Activated B cell treated with CpG ODN at 0.5 μM for 24 hours (primary cell): Measurements from ENCODE around the gene MSI2. TPM values are rescaled to one million over a fixed set of nuclear protein-coding genes. Genes with fewer than 3 reads are reported as not detected.

Experiments used
- ATAC-seq: fragments of 200-7000 bp; cut with Tn5 transposase; one replicate; pipeline ENCODE4 v1.10.0; 2021; ENCODE audit warnings: low read depth, mild to moderate bottlenecking, moderate library complexity
- CTCF ChIA-PET: fragments of 350-600 bp; sonication (Branson Sonifier 250); formaldehyde crosslinking; loops from one replicate; lab custom pipeline; 2021; ENCODE audit warnings: antibody characterized with exemption; lab: Charles Lee
- POLR2A ChIA-PET: fragments of 350-600 bp; sonication (Branson Sonifier 250); formaldehyde crosslinking; loops from one replicate; lab custom pipeline; 2021; ENCODE audit warnings: antibody characterized with exemption; lab: Charles Lee
- DNase-seq: peaks from one replicate; pipeline ENCODE4 v3.0.0; 2022
- H3K27ac Mint-ChIP-seq: one replicate; pipeline ENCODE4 v1.8.0; 2020; ENCODE audit warnings: mixed read lengths
- H3K27me3 Mint-ChIP-seq: one replicate; pipeline ENCODE4 v1.8.0; 2021; ENCODE audit warnings: mixed read lengths
- H3K36me3 Mint-ChIP-seq: one replicate; pipeline ENCODE4 v1.8.0; 2021; ENCODE audit warnings: low read depth, mixed read lengths
- H3K4me1 Mint-ChIP-seq: one replicate; pipeline ENCODE4 v1.8.0; 2021; ENCODE audit warnings: mixed read lengths
- H3K4me3 Mint-ChIP-seq: one replicate; pipeline ENCODE4 v1.8.0; 2020; ENCODE audit warnings: mild to moderate bottlenecking, mixed read lengths
- H3K9me3 Mint-ChIP-seq: one replicate; pipeline ENCODE4 v1.8.0; 2020; ENCODE audit warnings: mixed read lengths
- CTCF ChIP-seq: fragments of 200-600 bp; IDR thresholded peaks from one replicate; pipeline ENCODE4 v1.8.0; 2022; ENCODE audit warnings: antibody characterized with exemption, mild to moderate bottlenecking
- intact Hi-C: fragments of 100-400 bp; cut with micrococcal nuclease; formaldehyde crosslinking; loops from one replicate; pipeline ENCODE4 v1.15.1; 2024
- total RNA-seq: library from RNA; stranded (reverse); gene quantifications from 2 replicates; pipeline ENCODE4 v1.2.3, GENCODE V29; 2022

The MSI2 gene
- total RNA-seq, 1 donor from 2014 or later = 102 TPM

DNA sequence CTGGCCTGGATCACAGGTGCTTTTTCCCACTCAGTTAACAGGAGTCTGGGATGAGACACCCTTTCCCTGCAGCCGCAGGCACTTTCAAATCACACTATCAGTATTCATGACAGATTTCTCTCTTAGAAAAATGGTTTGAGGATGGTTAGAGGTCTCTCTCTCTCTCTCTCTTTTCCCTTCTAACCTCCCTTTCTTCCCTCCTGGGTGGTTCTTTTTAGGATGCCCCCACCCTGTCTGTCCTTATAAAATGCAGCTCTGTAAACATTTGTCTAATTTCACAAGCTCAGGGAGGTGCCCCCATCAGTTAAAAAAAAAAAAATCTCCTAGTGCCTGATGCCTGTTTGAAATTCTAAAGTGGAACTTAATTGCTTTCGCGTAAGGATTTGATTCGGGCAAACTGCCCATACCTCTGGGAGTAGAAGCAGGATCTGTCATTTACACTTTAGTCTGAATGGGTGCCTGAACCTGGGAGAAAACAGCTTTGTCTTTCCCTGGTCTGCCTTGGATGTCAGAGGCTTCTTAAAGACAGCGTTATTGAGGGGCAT lies 329.9 kb downstream of the MSI2 start:
- no peak for TF ChIP-seq CTCF
- no peak for ATAC-seq
- CTCF ChIA-PET = interaction anchor here (0.7 to 2.3 kb wide), 3 partner anchors 13 to 403 kb away, joined by 3 to 6 read pairs (median 3); no protein-coding TSS in a partner anchor
- no peak overlapping the region for H3K27ac Mint-ChIP-seq
- POLR2A ChIA-PET = no interaction called here
- H3K9me3 Mint-ChIP-seq = no peaks in the 10 kb centered on the region
- no peaks in the 10 kb centered on the region for H3K4me1 Mint-ChIP-seq
- no peak overlapping the region for H3K4me3 Mint-ChIP-seq
- DNase-seq = no peak
- no peaks in the 10 kb centered on the region for H3K27me3 Mint-ChIP-seq
- H3K36me3 Mint-ChIP-seq = peaks cover 6% of the 10 kb centered on the region
- intact Hi-C loops = no loop called here

DNA sequence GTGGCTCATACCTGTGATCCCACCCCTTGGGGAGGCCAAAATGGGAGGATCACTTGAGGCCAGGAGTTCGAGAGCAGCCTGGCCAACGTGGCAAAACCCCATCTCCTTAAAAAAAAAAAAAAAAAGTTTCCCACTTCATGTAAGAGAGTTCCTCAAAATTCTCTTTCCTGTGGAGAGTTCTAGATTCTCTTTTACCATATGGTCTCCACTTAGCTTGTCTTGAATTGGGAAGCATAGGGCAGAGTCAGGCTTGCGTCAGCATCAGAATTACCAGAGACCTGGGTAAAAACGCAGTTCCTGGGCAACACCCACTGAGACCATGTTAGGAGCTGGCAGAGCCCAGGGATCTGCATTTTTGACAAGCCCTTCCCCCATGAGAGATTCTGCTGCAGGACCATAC lies 330.4 kb downstream of the MSI2 start:
- ATAC-seq (no peak), DNase-seq (no peak)
- no peaks in the 10 kb centered on the region for H3K9me3 Mint-ChIP-seq
- no peak overlapping the region for H3K4me3 Mint-ChIP-seq
- ChIA-PET CTCF (interaction anchor here (0.7 to 2.3 kb wide), 3 partner anchors 13 to 404 kb away, joined by 3 to 6 read pairs (median 3); no protein-coding TSS in a partner anchor), POLR2A (no interaction called here)
- no peaks in the 10 kb centered on the region for H3K4me1 Mint-ChIP-seq
- H3K27me3 Mint-ChIP-seq = no peaks in the 10 kb centered on the region
- intact Hi-C loops = no loop called here
- peaks cover 6% of the 10 kb centered on the region for H3K36me3 Mint-ChIP-seq
- no peak for TF ChIP-seq CTCF
- no peak overlapping the region for H3K27ac Mint-ChIP-seq

DNA sequence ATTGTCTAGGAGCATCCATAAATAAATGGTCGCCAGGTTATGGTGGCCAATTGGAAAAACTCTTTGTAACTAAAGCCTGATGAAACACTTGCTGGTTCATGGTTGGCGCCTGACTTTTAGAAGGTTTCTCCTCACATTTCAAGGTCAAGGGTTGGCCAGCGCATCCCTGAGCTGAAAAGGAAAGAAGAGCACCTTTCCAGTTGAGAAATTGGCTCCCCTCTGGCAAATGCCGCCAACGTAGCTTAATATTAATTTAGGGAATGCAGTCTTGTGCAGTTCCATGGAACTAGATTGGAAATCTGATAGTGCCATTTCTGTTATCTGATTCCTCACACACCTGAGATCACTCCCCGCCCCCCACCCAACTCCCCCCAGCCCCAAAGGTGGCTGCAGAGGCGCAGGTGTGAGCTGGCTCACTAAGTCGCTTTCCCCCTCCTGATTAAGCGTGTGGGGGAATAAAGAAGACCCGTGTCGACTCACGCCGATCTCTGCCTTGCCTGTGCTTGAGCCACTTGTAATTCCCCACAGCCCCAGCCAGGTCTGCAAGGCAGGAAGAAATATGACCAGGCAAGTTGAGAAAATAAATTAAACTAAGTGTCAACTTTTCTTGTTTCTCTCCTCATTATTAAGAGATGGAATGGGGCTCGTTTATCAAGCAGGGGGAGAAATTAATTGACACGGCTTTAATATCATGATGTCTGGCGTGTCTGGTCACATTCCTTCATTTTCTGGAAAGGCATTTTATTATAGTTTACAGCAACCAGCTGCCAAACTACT lies 331.1 kb downstream of the MSI2 start:
- DNase-seq (no peak), ATAC-seq (no peak)
- Mint-ChIP-seq H3K9me3 (no peaks in the 10 kb centered on the region), H3K4me1 (no peaks in the 10 kb centered on the region), H3K36me3 (peaks cover 6% of the 10 kb centered on the region), H3K27ac (no peak overlapping the region), H3K27me3 (no peaks in the 10 kb centered on the region), H3K4me3 (no peak overlapping the region)
- intact Hi-C loops = no loop called here
- no peak for TF ChIP-seq CTCF
- POLR2A ChIA-PET = no interaction called here
- CTCF ChIA-PET = interaction anchor here (0.7 to 2.3 kb wide), 3 partner anchors 12 to 404 kb away, joined by 3 to 6 read pairs (median 3); no protein-coding TSS in a partner anchor

GRCh38 chr17:57588086-57588485 lies 331.8 kb downstream of the MSI2 start:
- no peak for TF ChIP-seq CTCF
- Mint-ChIP-seq H3K4me1 (no peaks in the 10 kb centered on the region), H3K36me3 (peaks cover 6% of the 10 kb centered on the region), H3K27ac (no peak overlapping the region), H3K27me3 (no peaks in the 10 kb centered on the region), H3K4me3 (no peak overlapping the region), H3K9me3 (no peaks in the 10 kb centered on the region)
- DNase-seq = no peak
- ATAC-seq = no peak
- ChIA-PET CTCF (no interaction called here), POLR2A (no interaction called here)
- intact Hi-C loops = no loop called here
